IMR-90 (cell line): ENCODE data around the gene RPL19. TPM values are rescaled to one million over a fixed set of nuclear protein-coding genes. Genes with fewer than 3 reads are reported as not detected.

ENCODE experiments used
- ATAC-seq: fragments of 200-7000 bp; cut with Tn5 transposase; 2 replicates; pipeline ENCODE4 v1.9.1; 2020; ENCODE audit warnings: low read depth, mild to moderate bottlenecking, moderate library complexity
- BruUV-seq: library from RNA; stranded (reverse); fragments of 400-500 nt; replicated peaks from 2 replicates; lab custom pipeline; 2021; lab: Mats Ljungman, UMichigan
- CTCF ChIA-PET: fragments of 300-600 bp; formaldehyde crosslinking; extraction: SDS; loops from one replicate; lab custom pipeline; 2021; ENCODE audit warnings: antibody characterized with exemption; lab: Yijun Ruan, JAX
- POLR2A ChIA-PET: fragments of 300-600 bp; sonication (Branson Sonifier 250); formaldehyde crosslinking; loops from one replicate; lab custom pipeline; 2022; ENCODE audit warnings: antibody characterized with exemption; ENCODE audit not compliant: unreplicated experiment; lab: Charles Lee
- DNase-seq: peaks from one replicate; pipeline ENCODE4 v3.0.0; 2013
- H2AFZ ChIP-seq: replicated peaks from 2 replicates; pipeline ENCODE3; 2013; ENCODE audit warnings: low read length, mild to moderate bottlenecking; ENCODE audit not compliant: poor library complexity
- H2AK5ac ChIP-seq: 2 replicates; pipeline ENCODE4 v1.6.1; 2013; ENCODE audit warnings: low read depth, low read length, inconsistent platforms
- H2AK9ac ChIP-seq: replicated peaks from 2 replicates; pipeline ENCODE3; 2013; ENCODE audit warnings: mild to moderate bottlenecking, low read depth, low read length, moderate library complexity; ENCODE audit not compliant: poor library complexity
- H2BK120ac ChIP-seq: 2 replicates; pipeline ENCODE4 v1.6.1; 2013; ENCODE audit warnings: low read depth, low read length, inconsistent platforms
- H2BK15ac ChIP-seq: 3 replicates; pipeline ENCODE4 v1.6.1; 2013; ENCODE audit warnings: low read depth, low read length, inconsistent platforms
- H2BK20ac ChIP-seq: 2 replicates; pipeline ENCODE4 v1.6.1; 2013; ENCODE audit warnings: low read depth, mild to moderate bottlenecking, inconsistent platforms, low read length, moderate library complexity
- H2BK5ac ChIP-seq: 2 replicates; pipeline ENCODE4 v1.6.1; 2013; ENCODE audit warnings: mild to moderate bottlenecking, low read depth, low read length, inconsistent platforms; ENCODE audit not compliant: poor library complexity, severe bottlenecking
- H3K14ac ChIP-seq: replicated peaks from 2 replicates; pipeline ENCODE4 v1.6.1; 2013; ENCODE audit warnings: low read depth, low read length, inconsistent platforms
- H3K18ac ChIP-seq: 2 replicates; pipeline ENCODE4 v1.6.1; 2013; ENCODE audit warnings: low read depth, low read length, control low read depth
- H3K23ac ChIP-seq: 2 replicates; pipeline ENCODE4 v1.6.1; 2013; ENCODE audit warnings: low read depth, low read length, inconsistent platforms
- H3K27ac ChIP-seq: 2 replicates; pipeline ENCODE4 v1.5.1; 2013; ENCODE audit warnings: mild to moderate bottlenecking, control low read depth, low read length; ENCODE audit not compliant: insufficient read depth
- H3K27me3 ChIP-seq: 2 replicates; pipeline ENCODE4 v1.6.1; 2013; ENCODE audit warnings: low read length; ENCODE audit not compliant: control insufficient read depth, insufficient read depth
- H3K36me3 ChIP-seq: 2 replicates; pipeline ENCODE4 v1.6.1; 2013; ENCODE audit warnings: low read length, mixed read lengths; ENCODE audit not compliant: control insufficient read depth, insufficient read depth
- H3K4ac ChIP-seq: 2 replicates; pipeline ENCODE4 v1.6.1; 2013; ENCODE audit warnings: low read depth, low read length, inconsistent platforms
- H3K4me1 ChIP-seq: 2 replicates; pipeline ENCODE4 v1.6.1; 2013; ENCODE audit warnings: low read length, mixed read lengths; ENCODE audit not compliant: control insufficient read depth, insufficient read depth
- H3K4me2 ChIP-seq: 2 replicates; pipeline ENCODE4 v1.6.1; 2013; ENCODE audit warnings: low read depth, mild to moderate bottlenecking, control low read depth, low read length, moderate library complexity
- H3K4me3 ChIP-seq: 2 replicates; pipeline ENCODE4 v1.5.1; 2013; ENCODE audit warnings: low read depth, mild to moderate bottlenecking, control low read depth, low read length, moderate library complexity; ENCODE audit not compliant: insufficient read depth
- H3K56ac ChIP-seq: 2 replicates; pipeline ENCODE4 v1.6.1; 2013; ENCODE audit warnings: low read length, inconsistent platforms; ENCODE audit not compliant: insufficient read depth; ENCODE audit errors: extremely low read depth
- H3K79me1 ChIP-seq, 2 experiments: 2 replicates each; pipeline ENCODE4 v1.6.1; 2013; ENCODE audit warnings: low read length in 2 of 2, inconsistent platforms in 1 of 2, low read depth in 1 of 2
- H3K9ac ChIP-seq: 2 replicates; pipeline ENCODE4 v1.6.1; 2013; ENCODE audit warnings: low read depth, low read length, control low read depth
- H3K9me1 ChIP-seq: 2 replicates; pipeline ENCODE4 v1.6.1; 2013; ENCODE audit warnings: low read length, inconsistent platforms; ENCODE audit not compliant: insufficient read depth
- H3K9me3 ChIP-seq: 2 replicates; pipeline ENCODE4 v1.6.1; 2013; ENCODE audit warnings: low read length; ENCODE audit not compliant: control insufficient read depth, insufficient read depth
- H4K20me1 ChIP-seq: 2 replicates; pipeline ENCODE4 v1.6.1; 2013; ENCODE audit warnings: low read length, inconsistent platforms; ENCODE audit not compliant: insufficient read depth
- H4K5ac ChIP-seq: 2 replicates; pipeline ENCODE4 v1.6.1; 2013; ENCODE audit warnings: mild to moderate bottlenecking, low read depth, low read length, control low read depth
- H4K8ac ChIP-seq, 2 experiments: 2 replicates each; pipeline ENCODE4 v1.6.1; 2013; ENCODE audit warnings: low read depth in 2 of 2, low read length in 2 of 2, control low read depth in 1 of 2, inconsistent platforms in 1 of 2
- H4K91ac ChIP-seq: 2 replicates; pipeline ENCODE4 v1.6.1; 2013; ENCODE audit warnings: low read depth, low read length, inconsistent platforms; ENCODE audit not compliant: insufficient read depth
- WGBS, 2 experiments: methylation state at CpG; one replicate each; pipeline versions ENCODE4 v1.1.5 to v1.1.7; 2013; ENCODE audit warnings: missing lambda C conversion rate in 2 of 2; ENCODE audit not compliant: insufficient read length in 1 of 2; ENCODE audit errors: extremely low coverage in 2 of 2; 5-methylcytosine and 5-hydroxymethylcytosine counted together
- dilution Hi-C: fragments of 300-500 bp; cut with HindIII; formaldehyde crosslinking; loops from one replicate; pipeline ENCODE4 v1.14.3; 2018; ENCODE audit warnings: low sequenced_read_pairs; ENCODE audit not compliant: unreplicated experiment
- in situ Hi-C: fragments of 300-500 bp; cut with MboI; formaldehyde crosslinking; loops from 3 replicates; pipeline ENCODE4 v1.14.3; 2019; ENCODE audit warnings: low sequenced_read_pairs, inconsistent platforms, mixed read lengths
- intact Hi-C: fragments of 100-400 bp; cut with micrococcal nuclease; formaldehyde crosslinking; loops from 2 replicates; pipeline ENCODE4 v1.10.0; 2022
- polyA plus RNA-seq, 3 experiments: library from polyadenylated mRNA; depleted of rRNA; stranded (reverse); fragments of >200 nt; gene quantifications; 2 replicates each; pipeline ENCODE4 v1.2.3, GENCODE V29; 2012; ENCODE audit warnings: low replicate concordance in 1 of 3
- total RNA-seq: library from RNA; depleted of rRNA; stranded (reverse); fragments of >200 nt; gene quantifications from 2 replicates; pipeline ENCODE4 v1.2.3, GENCODE V29; 2012
- TF ChIP-seq, protein P1 (sequence below): fragments of 150-350 bp; IDR thresholded peaks from 2 replicates; pipeline ENCODE4 v1.6.1; 2016; ENCODE audit warnings: low read depth, mild to moderate bottlenecking, low read length, moderate library complexity, borderline replicate concordance

Gene RPL19
- total and polyA plus RNA-seq, 2 of the 4 experiments (the other 2 are of a cell fraction) = 2,101 to 2,466 TPM

DNA sequence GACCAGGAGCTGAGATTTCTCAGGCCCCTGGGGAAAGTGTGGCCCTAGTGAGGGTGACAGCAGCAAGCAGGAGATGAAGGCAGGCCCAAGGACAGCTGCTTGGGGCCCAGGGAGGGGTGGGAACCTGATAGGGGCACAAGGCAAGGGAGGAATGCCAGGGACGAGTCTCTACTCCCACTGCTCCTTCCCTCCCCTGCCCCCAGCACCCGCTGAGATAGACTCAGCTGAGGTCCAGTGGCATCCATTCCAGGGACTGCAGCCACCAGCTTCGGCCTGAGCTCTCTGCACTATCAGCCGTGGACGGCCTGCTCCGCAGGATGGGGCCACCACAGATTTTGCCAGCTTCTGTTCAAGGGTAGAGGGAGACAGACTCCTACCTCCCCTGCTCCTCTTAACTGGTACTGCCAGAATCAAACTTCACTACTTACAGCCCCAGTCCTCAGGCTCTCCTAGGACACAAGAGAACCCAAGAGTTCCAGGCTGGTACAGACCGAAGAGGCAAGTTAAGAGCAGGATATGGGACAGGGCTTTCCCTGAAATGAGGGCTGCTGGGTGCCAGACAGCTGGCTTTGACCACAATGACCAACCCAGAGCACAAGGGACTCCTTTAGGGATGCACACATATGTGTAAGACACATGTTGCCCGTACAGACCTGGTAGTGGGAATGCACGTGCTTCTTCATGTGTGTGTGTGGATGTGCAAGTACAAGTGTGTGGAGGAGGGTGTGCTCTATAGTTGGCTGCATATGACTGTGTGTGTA lies 8.2 kb upstream of the RPL19 start:
- no peak overlapping the region for H2AK5ac ChIP-seq
- peaks cover 15% of the 10 kb centered on the region for H3K9me1 ChIP-seq
- no peak overlapping the region for H3K4ac ChIP-seq
- no peak for DNase-seq
- WGBS, 2 experiments = 89% methylated on average over 6 of the region's 9 CpGs; no CpG with 5 or more reads in 1 of the 2 experiments
- no peak overlapping the region for H3K4me2 ChIP-seq
- H2BK5ac ChIP-seq = no peak overlapping the region
- TF ChIP-seq, protein P1, sequence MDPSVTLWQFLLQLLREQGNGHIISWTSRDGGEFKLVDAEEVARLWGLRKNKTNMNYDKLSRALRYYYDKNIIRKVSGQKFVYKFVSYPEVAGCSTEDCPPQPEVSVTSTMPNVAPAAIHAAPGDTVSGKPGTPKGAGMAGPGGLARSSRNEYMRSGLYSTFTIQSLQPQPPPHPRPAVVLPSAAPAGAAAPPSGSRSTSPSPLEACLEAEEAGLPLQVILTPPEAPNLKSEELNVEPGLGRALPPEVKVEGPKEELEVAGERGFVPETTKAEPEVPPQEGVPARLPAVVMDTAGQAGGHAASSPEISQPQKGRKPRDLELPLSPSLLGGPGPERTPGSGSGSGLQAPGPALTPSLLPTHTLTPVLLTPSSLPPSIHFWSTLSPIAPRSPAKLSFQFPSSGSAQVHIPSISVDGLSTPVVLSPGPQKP = no peak
- no peak overlapping the region for H4K8ac ChIP-seq
- no peak overlapping the region for H3K23ac ChIP-seq
- no peak overlapping the region for H3K18ac ChIP-seq
- H2AFZ ChIP-seq = no peak overlapping the region
- H4K5ac ChIP-seq = no peak overlapping the region
- peaks cover 34% of the 10 kb centered on the region for H3K36me3 ChIP-seq
- H3K56ac ChIP-seq = no peak overlapping the region
- no peaks in the 10 kb centered on the region for H3K27me3 ChIP-seq
- ChIA-PET CTCF (no interaction called here), POLR2A (no interaction called here)
- peaks cover 16% of the 10 kb centered on the region for H3K4me1 ChIP-seq
- no peak overlapping the region for H3K4me3 ChIP-seq
- no peak for ATAC-seq
- H3K14ac ChIP-seq = no peak overlapping the region
- in situ Hi-C loops = no loop called here
- intact Hi-C loops = no loop called here
- dilution Hi-C loops = no loop called here
- peaks cover 26 to 49% of the 10 kb centered on the region in 2 experiments for H3K79me1 ChIP-seq
- H4K20me1 ChIP-seq = peaks cover 21% of the 10 kb centered on the region
- H3K9ac ChIP-seq = no peak overlapping the region
- H2BK15ac ChIP-seq = no peak overlapping the region
- H3K27ac ChIP-seq = no peak overlapping the region
- BruUV-seq = no TSS peak
- H2AK9ac ChIP-seq = no peak overlapping the region
- no peaks in the 10 kb centered on the region for H3K9me3 ChIP-seq
- no peak overlapping the region for H2BK20ac ChIP-seq
- H4K91ac ChIP-seq = no peak overlapping the region
- H2BK120ac ChIP-seq = no peak overlapping the region
